NCI-H2081 treated with DMSO at 0.1 percent for 48 hours (cell line): ENCODE data around the gene PGBD5.

Source experiments
- DNase-seq: peaks from one replicate; lab custom pipeline; 2025; lab: John Stamatoyannopoulos, UW

The PGBD5 gene

GRCh38 chr1:230279583-230279945, 146.6 kb downstream of the PGBD5 start:
- no peak for DNase-seq

- no peak for DNase-seq
Observed at GRCh38 chr1:230278871-230279582, 147.1 kb downstream of the PGBD5 start.

- no peak for DNase-seq
Observed at GRCh38 chr1:230278376-230278775, 147.8 kb downstream of the PGBD5 start.

- DNase-seq, result no peak
Observed at GRCh38 chr1:230277201-230278025, 148.7 kb downstream of the PGBD5 start.

DNA sequence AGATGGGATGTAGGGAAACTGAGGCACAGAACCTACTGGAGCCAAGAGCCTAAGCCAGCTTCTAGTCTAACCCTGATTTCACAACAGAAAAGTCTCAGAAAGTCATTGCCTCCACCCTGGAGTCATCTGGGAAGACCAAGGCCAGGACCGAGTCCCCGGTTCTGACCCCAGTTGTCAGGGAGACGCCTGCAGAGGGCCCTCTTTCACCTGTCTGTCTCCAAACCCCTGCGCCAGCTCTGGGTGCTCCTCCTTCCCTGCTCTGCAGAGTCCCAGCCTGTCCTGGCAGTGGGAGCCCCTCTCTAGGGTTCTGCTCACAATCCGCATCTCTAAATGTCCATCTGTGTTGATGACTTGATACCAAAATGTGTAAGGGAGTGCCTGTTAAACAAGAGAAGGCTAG, 149.7 kb downstream of the PGBD5 start:
- DNase-seq, result no peak

DNA sequence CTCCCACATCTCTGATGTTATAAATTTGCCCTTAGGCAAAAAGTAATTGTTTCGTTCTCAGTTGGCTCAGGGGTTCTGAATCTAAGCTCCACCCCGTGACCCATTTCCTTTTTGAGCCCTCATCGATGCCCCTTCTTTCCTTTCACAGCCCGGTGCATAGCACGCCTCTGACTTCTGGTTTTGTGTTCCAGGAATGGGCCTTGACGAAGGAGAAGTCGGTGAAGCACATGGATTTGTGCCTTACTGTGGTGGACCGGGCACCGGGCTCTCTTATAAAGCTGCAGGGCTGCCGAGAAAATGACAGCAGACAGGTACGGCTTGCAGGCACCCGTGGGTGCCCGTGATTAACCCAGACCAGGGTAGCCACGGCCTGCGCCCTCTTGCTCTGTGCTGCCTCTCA, 151.9 kb downstream of the PGBD5 start:
- DNase-seq, result no peak

DNA sequence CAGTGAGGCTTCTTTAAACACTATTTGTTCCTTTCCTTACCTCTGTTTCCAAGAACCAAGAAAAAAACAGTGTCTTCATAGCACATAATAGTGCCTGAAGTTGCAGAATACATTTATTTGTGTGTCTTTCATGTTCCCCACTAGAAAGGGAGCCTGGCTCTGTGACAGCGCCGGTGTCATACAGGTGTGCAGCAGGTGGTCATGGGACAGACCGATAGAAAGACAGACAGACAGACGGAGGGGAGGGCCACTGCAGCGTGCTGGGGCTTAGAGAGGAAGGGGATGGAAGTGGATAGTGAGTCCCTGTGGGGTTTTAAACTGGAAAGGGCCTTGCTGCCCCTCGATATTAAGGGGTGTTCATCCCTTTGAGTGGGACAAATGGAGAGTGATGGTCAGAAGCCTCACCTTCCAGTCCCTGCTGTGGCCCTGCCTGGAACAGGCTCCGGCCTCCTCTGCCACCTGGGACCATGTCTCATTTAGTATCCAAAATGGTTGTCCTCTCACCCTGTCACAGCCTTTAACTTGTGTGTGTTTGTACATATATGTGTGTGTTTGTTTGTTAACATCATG, 152.9 kb downstream of the PGBD5 start:
- DNase-seq, result no peak

GRCh38 chr1:230272557-230272956, 153.6 kb downstream of the PGBD5 start:
- DNase-seq, result no peak

- no peak for DNase-seq
Observed at GRCh38 chr1:230271300-230272035, 154.7 kb downstream of the PGBD5 start.

DNA sequence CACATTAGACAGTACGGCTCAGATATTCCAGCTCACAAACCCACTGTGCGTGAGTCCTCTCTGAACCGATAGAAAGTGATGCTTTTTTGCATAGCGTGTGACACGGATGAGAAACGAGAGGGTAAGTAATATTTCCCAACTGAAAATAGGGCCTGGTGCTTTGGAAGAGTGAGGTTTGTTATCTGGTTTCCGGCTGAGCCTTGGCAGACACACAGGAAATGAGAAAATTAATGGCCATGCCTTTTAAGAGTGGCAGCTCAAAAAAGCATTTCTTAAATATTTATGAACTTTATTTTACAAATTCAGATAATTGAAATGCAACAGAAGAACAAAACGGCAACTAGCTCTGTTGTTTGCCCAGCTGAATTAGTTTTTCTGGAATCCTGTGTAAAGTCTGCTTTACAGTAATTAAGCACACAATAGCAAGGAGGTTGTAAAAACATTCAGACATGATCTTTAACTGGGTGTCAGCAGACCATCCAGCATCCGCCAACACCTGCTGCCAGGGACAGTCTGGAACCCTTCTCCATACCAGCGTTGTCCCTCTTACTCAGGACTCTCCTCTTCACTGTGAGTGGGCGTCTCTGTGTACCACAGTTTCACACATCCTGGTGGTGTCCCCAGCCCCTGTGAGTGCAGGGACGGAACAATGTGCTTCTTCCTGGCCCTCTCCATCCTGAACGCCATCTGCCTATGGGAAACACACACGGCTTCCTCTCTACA, 155.4 kb downstream of the PGBD5 start:
- peak; percentile 78 for DNase-seq

- DNase-seq, result no peak
Observed at GRCh38 chr1:230270185-230270558, 156.0 kb downstream of the PGBD5 start.

GRCh38 chr1:230268371-230269170, 157.6 kb downstream of the PGBD5 start:
- DNase-seq, result peak; percentile 29

DNA sequence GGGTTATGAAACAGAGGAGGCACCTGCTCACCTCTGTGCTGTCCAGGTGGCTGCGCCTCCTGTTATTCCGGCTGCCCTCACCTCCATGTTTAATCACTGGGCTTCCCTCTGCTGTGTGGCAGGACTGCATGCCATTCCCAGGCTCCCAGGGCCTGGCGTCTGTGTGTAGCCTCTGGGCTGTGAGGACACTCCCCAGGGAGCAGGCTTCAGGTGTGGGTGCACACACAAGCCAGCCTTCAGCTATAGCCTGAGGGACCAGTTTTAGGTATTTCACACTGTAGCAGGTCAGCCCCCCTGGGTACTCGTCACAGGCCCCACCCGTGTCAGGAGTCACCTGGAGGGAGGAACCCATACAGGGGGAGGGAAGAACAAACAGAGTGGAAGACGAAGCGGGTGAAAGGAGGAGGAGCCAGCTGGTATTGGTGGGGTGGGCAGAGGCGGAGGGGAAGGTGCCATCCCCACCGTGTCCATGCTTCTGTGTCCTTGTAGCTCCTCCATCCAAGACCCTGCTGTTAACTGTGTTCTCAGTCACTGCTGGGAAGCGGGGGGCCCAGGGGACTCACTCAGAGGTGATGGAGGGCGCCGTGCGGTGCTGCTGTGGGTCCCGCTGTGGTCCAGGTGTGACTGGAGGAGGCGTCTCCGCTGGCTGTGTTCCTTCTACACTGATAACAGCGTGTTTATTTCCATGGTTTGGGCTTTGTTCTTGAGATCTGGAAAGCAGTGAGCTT, 158.6 kb downstream of the PGBD5 start:
- no peak for DNase-seq

DNA sequence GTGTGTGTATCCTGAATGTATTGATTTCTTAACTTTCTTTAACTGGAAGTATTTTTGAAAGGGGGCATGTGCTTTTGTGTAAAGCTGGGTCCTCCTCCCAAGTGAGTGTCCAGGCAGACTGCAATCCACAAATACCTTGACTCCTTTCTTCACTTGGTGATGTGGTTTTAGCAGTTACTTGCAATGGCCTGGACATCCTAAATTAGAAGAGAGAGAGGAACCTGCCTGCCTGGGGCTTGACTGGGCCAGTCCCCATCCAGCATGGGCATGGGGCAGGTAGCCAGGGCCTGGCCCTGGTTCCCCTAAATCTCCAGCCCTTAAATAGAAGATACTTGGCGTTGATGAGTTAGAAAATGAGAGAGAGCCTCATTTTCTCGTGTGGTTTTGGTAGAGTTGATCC, 159.7 kb downstream of the PGBD5 start:
- DNase-seq, result no peak

DNA sequence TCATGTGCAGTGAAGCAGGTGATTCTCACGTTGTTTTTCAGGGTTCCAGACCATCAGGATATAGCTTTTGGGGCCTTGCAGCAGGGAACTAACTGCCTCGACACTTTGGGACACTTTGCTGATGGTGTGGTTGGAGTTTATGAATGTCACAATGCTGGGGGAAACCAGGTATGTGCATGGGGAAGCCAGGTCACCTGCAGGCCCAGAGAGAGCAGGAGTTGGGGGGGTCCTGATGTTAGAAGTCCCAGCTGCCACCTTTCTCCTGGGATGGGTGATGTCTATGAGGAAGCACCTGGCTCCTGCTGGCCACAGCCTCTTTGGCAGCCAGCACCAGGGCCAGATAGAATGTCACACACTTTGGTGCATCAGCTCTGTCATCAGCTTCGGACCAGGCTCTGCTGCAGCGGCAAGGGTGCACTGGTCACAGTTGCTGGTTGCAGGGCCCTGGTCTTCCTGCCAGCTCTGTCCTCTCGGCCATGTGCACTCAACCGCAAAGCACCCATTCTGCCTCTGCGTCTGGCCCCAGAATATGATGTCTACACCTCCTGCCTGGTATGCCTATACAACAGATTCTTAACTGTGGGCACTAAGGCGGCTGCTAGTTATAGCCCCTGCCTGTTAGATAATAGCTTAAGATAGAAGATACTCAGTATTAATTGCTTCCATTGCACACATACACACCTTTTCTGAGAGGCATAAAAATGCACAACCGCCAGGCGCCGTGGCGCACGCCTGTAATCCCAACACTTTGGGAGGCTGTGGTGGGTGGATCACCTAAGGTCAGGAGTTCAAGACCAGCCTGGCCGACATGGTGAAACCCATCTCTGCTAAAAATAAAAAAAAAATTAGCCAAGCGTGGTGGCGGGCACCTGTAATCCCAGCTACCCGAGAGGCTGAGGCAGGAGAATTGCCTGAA, 160.7 kb downstream of the PGBD5 start:
- no peak for DNase-seq
